Measurements from ENCODE around the gene CDC42SE1.
A peak's percentile ranks its signal among the peaks of the same experiment; 100 is the strongest.

Gene CDC42SE1

DNA sequence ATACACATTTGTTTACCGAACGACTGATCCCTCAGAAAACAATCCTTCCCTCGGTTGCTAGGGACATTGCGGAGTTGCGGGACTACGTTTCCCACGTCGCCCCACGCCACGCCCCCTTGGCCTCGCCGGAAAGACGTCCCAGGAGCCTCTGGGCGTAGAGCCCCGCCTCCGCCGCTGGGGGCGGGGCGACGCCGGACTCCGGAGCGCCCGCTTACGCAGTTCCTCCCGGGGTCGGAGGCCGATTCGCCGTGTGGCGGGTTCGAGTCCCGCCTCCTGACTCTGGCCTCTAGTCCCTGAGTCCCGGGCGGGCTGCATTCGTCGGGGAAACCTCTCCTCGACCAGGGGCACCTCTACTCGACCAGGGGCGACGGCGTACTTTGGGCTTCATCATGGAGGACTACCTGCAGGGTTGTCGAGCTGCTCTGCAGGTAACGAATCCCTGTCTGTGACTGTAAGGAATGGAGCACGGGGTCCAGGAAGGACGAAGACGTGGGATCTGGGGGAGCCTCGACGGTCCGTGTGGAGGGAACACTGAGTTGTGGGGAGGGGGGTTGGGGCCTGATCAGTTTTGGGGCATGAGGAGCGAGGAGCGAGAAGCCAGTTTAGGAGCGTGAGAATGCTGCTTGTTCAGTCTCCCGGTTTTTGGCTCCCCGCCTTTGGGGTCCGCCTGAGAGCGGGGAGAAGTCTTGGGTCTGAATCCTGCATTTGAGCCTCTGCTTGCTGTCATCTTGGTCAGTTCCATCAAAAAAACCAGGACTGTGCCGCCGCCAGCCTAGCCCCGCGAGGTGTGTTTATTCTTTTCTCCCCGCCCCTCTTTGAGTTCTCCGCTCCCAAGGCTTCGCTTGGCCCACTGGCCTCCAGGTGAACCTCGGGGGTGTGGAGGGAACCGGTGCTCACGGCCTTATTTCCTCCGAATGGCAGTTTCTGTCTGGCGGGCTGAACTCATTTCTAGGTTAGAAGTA lies 50.9 kb downstream of the CDC42SE1 start, which contains the start of gene PRUNE1:
Gene PRUNE1, plus strand, starts transcription at position 206 of the 962 bp plus-strand sequence. Its CDS starts 184 bp downstream, at position 390.
- DNase-seq: peak; percentile 96

DNA sequence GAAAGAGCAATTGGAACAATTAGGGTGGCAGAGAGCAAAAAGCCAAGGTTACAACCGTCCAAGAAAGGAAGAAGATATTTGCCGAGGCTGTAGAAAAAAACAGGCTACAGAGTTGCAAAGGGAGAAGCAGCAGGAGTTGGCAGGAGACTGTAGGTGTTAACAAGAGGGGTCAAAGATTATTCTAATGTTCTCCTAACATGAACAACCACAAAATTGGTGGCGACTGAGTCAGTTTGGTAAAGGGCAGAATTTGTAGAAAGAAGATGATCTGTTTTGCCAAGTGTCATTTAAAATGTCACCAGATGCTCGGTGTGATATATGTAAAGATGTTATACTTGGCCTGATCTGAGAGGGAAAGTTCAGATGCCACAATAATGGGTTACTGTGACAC lies 51.6 kb downstream of the CDC42SE1 start:
- DNase-seq: no peak

DNA sequence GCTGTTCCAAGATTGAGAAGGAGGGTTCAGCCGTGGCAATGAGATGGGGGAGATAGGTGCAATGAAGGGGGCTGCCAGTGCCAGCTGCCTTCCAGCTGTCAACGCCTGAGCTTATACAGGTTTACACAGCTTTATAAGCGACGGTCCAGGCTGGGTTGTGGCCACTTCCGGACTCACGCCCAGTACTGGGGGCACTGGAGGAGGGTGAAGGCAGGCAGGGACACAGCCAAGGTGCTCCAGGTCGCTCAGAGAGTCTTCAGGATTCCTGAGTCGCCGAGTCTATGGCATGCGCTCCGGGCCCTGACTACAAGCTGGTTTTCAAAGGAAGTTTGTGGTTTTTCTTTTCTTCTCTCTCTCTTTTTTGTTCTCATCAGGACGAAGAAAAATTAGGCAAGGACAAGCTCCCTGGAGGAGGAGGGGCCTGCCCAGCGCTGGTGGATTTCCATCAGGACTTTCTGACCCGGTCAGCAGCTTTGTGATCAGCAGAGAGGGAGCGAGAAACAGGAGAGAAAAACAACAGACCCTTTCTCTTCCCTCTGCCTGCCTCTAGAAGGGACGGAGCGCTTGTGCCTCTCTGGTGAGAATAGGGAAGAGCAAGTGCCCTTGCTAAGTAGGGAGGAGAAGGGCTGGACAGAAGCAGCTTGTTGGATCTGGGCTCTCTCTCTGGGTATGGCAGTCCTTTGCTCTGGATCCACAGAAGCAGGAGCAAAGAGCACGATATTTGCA lies 52.9 kb downstream of the CDC42SE1 start, which contains the start of gene MINDY1:
Gene MINDY1, minus strand, starts transcription at position 576 of the 726 bp plus-strand sequence. CDS start 4,285 bp downstream, outside the sequence.
- DNase-seq: peak; percentile 41

DNA sequence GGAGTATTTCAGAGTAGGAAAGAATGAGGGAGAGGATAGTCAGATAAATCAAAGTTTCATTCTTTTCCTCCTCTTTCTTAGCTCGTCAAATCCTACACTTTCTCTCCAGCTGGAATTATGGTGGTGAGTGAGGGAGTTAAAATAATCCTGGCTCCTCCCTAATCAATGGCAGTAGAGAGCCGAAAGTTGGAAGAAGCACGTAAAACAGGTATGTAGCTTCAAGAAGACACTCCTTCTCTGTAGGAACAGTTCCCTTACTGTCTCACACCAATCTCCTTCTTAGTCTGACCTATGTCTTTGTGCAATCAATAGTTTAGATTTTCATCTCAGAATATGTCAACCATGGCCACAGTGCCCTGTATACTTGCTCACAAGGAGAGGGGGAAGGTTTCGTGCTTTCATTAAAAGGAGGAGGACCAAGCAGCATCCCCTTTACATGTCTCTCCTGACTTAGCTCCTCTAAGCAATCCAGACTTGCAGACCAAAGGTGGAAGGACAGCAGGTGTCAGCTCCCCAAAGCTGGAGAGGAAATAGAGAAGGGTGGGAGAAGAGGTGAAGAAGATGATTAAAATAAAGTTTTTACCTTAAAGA lies 53.6 kb downstream of the CDC42SE1 start:
- DNase-seq: no peak

DNA sequence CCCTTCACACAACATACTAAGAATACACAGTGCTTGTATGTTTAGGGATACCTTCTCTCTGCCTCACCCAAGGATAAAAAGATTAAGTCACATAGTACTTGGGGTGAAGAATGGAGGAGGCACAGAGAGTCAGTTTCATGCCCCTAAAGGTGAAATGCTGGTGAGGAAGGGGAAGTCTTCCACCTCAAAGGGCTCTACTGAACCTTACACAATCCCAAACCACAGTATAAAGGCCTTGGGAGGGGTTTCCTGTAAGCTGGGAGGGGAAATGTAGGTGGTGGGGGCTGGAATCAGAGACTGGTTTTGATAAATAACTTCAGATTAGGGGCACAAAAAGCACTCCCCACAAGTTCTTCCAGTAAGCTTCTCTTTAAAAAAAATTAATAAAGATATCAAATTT lies 56.2 kb downstream of the CDC42SE1 start:
- no peak for DNase-seq

DNA sequence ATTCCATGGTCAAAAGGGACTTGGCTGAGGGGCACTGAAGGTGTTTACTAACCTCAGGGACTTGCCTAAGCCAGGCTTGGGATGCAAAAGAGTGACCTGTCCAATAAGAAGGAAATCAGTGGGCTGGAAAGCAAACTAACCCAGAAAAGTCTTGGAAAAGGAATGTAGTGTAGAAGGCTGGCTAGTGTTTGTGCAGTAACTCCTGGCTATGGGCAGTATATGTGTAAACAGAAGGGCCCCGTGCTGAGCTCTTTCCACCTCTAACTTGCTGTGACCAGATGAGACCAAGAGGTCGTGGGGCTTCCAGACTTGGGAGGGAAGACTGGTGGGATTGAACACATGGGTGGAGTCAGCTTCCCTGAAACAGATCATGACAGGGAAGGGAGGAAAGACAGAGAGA lies 56.8 kb downstream of the CDC42SE1 start:
- no peak for DNase-seq

DNA sequence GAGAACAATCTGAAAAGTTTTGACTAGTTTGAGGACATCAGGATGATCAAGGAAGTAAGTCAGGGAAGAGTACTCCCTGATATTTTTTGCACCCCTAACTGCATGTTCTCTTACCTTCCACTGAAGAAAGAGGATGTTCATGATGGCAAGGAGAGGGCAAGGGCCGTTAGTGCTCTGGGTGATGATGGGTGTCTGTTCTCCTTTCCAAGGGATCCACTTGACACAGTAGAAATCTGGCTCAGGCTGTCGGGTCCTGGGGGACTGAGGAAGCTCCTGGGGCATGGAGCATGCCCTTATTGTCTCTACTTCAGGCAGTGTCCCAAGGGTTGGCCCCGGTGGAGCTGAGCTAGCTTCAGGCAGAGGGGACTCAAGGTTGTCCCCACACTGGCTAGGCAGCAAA lies 57.4 kb downstream of the CDC42SE1 start:
- no peak for DNase-seq

DNA sequence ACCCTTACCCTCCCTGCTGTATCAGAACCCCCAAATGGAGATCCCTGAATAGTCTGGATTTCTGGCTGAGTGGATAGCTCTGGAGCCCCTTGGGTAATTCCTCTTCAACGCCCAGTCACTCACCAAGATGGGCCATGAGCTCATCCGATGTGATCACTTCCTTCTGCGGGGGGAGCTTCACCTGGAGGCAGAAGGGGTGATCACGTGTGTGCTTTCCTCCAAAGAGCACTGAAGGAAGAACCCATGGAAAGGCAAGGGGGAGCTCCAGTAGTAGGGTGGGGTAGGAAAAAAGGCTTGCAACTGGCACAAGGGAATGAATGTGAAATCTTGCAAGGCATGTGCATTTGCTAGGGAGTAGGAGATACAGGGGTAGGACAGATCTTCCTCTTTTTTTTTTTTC lies 57.8 kb downstream of the CDC42SE1 start:
- DNase-seq: no peak
